Loucy (cell line): ENCODE results near the gene SHPK.

Experiments used
- EZH2phosphoT487 ChIP-seq: fragments of 200-600 bp; IDR thresholded peaks from 2 replicates; pipeline ENCODE4 v1.6.1; 2018; ENCODE audit warnings: antibody characterized with exemption, mild to moderate bottlenecking, moderate library complexity, borderline replicate concordance
- TF ChIP-seq, protein P1 (sequence below): fragments of 200-600 bp; sonication (generic); conservative IDR thresholded peaks from 2 replicates; pipeline ENCODE4 v1.5.1; 2014; ENCODE audit warnings: mild to moderate bottlenecking, antibody characterized with exemption, low read length

DNA sequence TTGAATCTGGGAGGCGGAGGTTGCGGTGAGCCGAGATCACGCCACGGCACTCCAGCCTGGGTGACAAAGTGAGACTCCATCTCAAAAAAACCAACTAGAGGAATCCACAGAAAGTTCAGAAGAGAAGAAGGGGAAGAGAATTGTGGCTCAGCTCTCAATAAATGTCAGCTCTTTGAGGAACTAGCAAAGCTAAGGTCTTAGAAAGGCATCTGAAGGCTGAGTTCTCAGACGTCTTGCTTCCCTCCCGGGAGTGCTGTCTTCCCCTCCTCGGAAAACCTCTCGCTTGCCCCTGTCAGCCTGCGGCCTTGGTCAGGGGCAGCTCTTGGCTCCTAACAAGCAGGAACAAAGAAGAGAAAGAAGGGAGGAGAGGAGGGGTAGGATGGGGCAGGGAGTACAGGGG is 5.3 kb downstream of the SHPK start:
- TF ChIP-seq, protein P1, sequence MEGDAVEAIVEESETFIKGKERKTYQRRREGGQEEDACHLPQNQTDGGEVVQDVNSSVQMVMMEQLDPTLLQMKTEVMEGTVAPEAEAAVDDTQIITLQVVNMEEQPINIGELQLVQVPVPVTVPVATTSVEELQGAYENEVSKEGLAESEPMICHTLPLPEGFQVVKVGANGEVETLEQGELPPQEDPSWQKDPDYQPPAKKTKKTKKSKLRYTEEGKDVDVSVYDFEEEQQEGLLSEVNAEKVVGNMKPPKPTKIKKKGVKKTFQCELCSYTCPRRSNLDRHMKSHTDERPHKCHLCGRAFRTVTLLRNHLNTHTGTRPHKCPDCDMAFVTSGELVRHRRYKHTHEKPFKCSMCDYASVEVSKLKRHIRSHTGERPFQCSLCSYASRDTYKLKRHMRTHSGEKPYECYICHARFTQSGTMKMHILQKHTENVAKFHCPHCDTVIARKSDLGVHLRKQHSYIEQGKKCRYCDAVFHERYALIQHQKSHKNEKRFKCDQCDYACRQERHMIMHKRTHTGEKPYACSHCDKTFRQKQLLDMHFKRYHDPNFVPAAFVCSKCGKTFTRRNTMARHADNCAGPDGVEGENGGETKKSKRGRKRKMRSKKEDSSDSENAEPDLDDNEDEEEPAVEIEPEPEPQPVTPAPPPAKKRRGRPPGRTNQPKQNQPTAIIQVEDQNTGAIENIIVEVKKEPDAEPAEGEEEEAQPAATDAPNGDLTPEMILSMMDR: no peak
- no peak for TF ChIP-seq EZH2phosphoT487
